HG03469 (cell line): ENCODE measurements around the gene GINM1.

Source experiments
- ATAC-seq: cut with Tn5 transposase; IDR thresholded peaks from one replicate; pipeline ENCODE4 v1.9.1; 2021; ENCODE audit warnings: mild to moderate bottlenecking, moderate library complexity, moderate number of reproducible peaks; ENCODE audit not compliant: unreplicated experiment

Gene GINM1, protein sequence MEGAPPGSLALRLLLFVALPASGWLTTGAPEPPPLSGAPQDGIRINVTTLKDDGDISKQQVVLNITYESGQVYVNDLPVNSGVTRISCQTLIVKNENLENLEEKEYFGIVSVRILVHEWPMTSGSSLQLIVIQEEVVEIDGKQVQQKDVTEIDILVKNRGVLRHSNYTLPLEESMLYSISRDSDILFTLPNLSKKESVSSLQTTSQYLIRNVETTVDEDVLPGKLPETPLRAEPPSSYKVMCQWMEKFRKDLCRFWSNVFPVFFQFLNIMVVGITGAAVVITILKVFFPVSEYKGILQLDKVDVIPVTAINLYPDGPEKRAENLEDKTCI

DNA sequence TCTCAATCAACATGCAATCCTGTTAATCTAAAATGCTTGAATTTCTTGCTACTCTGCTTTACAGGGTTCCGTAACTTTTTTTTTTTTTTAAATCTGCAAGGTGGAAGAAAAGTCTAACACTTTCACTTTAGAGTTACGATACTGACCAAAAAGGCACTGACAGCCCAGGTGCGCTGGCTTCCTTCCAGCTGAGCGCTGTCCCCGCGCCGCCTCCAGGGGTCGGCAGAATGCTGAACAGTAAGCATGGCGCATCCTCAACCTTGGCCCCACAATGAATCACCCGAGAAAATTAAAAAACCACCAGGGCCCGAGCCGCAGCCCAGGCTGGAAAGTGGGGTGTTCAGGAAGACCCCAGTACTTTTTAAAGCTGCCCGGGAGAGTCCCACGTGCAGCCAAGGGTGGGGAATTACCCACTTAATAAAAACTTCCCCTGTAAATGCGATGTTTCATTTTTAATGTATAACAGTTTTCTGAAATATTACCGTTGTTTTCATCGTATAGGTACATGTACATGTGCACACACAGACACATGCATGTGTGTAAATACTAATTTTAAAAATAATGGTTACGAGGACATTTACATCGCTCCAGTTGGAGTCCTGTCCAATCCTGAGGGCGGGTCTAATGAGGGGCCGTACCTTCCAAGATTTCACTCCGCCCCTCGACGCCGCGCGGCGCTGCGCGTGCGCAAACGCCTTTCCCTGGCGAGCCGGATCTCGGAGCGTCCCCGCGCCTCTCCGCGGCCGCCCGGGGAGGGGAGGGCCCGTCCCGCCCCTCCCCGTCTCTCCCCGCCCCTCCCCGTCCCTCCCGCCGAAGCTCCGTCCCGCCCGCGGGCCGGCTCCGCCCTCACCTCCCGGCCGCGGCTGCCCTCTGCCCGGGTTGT, at the start of gene GINM1:
Gene GINM1 (plus strand): TSS at position 849 of the 883 bp plus-strand sequence. CDS start 40 bp downstream, outside the sequence.
- peak; percentile 77 for ATAC-seq

DNA sequence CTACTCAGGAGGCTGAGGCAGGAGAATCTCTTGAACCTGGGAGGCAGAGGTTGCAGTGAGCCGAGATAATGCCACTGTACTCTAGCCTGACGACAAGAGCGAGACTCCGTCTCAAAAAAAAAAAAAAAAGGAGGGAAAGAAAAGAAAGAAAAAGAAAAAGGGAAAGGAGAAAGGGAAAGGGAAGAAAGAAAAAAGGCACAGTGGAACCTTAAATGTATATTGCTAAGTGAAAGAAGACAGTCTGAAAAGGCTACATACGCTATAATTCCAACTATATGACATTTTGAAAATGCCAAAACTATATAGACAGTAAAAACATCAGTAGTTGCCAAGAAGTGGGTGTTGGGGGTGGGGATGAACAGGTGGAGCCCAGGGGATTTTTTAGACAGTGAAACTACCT, 36.5 kb upstream of the GINM1 start:
- no peak for ATAC-seq

DNA sequence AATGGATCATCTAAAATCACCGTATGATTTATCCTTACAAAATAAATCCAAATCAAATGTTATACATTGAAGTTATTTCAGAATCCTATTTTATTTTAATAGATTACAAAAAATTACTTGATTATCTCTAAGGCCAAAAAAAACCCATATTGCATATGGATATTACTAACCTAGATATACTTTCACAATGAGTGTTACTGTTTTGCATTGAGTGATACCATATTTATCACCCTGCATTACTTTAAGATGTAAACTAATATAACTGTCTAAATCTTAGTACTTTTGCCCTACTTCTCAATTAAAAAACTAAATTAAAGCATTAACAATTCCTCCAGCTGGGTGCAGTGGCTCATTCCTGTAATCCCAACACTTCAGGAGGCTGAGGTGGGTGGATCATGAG, 31.4 kb upstream of the GINM1 start:
- ATAC-seq: no peak

DNA sequence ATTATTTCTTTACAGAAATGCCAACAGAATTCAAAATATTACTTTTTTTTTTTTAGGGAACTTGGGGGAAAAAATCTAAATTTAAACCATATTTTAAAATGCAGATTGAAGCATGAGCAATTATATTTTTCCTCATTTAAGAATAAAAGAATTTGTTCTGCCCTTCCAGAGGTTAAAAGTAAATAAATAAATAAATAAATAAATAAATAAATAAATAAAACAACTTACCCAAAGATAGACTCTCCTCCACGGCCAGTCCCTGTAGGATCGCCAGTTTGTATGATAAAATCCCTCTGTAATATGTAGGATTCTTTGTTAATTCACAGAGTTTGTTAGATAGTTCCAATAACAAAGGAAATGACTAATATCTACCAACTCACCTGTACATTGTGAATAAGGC, 25.0 kb upstream of the GINM1 start:
- no peak for ATAC-seq

DNA sequence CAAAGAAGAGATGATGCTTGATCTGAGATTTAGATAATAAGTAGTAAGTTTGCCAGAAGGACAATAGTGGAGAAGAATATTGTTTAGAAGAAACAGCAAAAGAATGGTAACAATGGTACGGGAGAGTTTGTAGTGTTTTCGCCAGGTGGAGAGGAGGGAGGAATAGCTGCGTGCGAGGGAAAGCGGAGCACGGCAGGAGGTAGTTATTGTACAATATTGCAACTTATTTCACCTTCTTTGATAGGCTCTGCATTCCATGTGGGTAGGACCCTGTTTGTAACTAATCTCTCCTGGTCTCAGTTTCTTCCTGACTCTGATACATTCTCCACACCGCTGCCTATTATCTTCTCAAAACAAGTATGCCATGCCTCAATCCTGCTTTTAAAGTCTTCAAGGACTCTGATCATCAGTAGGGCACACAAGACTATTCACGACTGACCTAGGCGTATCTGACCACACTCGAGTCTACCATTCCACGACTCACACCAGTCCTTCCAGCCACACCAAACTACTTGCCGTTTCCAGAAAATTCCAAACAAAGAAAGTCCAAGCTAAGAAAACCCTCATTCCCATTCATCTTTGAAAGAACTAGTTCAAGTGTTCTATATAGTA, 21.4 kb upstream of the GINM1 start:
- no peak for ATAC-seq

DNA sequence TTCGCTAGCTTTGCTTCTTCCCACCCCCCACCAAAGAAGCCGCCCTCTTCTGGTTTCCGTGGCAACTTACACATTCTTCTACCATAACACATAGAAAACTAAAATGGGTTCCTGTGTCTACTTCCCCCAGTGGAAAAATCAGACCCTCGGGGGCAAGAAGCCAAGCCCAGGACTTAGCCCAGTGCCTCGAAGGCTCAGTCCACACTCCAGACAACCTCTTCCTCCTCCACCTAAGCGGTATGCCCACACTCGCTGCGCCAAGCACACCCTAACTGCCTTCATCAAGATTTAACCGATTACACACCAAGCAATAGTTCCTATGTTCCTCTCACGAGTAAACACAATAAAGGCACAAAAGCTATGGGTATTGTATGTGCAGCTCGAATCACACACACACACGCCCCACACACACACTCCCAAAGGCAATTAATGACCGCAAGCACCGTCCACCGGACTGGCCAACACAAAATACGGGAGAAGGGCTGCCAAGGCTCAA, 20.9 kb upstream of the GINM1 start:
- ATAC-seq: no peak

DNA sequence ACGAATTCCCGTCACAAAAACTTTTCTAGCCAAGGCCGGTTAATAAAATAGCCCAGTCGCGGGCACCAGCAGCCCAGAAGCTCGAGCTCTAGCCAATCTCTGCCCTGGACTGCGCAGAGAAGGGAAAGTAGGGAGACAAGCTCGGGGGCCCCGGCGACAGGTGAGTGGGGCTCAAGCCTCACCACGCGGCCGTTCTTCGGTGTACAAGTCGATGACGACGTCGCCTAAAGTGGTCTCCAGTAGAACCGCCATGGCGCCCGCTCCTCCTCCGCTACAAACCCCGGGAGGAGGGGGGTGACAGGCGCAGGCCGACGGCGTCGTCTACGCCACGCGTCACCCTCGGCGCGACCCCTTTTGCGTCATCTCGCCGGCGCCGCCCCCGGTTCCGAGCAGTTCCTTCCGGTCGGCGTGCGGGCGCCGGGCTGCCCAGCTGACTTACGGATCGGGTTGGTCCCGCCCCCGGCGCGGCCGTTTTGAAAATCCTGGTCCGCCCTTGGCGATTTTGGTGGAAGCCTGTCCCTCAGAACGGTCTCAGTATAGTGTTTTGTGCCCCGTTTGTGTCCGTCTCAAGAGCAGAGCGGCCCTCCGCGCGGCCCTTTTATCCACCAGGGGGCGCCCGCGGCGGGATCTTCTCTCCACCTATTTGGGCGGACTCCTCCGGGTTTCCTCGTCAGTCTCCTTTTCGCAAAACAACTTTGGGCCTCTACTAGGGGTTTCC, 20.3 kb upstream of the GINM1 start, which contains the start of gene PPIL4:
Gene PPIL4 (minus strand): TSS at position 290 of the 718 bp plus-strand sequence. CDS start 38 bp downstream, at position 252.
- peak; percentile 66 for ATAC-seq

DNA sequence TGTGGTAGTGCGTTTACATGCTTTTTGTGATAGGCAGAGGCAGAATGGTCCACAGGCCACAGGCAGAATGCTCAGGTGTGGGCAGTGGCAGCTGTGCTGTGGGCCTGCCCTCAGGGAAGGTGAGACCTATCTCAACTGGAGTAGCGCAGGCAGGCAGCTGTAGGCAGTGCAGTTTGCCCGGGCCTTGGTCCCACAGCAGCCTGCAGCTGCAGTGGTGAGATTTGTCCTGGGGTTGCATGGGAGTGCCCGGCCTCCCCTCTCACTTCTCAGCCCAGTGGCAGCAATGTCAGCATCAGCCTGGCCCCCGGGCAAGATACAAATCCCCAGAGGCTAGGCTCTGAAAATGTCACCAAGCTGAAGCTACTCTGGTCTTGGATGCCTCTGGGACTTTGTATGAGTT, 14.3 kb upstream of the GINM1 start:
- no peak for ATAC-seq

DNA sequence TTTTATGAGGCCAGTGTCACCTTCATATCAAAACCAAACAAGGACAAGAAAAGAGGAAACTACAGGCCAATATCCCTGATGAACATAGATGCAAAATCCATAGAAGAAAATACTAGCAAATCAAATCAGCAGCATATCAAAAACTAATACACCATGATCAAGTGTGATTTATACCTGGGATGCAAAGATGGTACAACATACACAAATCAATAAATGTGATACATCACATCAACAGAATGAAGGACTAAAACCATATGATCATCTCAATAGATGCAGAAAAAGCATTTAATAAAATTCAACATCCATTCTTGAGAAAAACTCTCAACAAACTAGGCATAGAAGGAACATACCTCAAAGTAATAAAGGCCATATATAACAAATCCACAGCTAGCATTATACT, 8.1 kb upstream of the GINM1 start:
- no peak for ATAC-seq

DNA sequence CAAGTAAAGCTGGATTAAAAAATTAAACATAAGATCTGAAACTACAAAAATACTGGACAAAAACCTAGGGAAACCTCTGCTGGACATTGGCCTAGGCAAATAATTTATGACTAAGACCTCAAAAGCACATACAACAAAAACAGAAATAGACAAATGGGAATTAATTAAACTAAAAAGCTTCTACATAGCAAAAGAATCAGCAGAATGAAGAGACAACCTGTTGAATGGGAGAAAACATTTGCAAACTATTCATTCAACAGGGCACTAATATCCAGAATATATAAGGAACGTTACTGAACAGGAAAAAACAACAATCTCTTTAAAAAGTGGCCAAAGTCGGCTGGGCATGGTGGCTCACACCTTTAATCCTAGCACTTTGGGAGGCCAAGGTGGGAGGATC, 6.8 kb upstream of the GINM1 start:
- no peak for ATAC-seq

DNA sequence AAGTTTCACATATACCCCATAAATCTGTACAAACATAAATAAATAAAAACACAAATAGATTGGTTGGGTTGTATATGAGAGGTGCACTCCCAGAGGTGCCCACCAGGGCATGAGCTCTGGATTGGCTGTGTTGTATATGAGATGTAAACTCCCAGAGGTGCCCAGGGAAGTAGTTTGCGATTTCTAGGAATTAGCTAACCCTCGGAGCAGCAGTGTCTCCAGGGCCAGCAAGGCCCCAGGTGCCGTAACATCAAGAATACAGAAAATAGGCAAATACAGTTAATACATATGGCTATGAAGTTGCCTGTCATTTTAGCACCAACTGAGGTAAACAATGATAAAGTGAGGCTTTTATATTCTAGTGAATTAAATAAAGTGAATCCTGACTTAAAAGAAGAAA, 5.4 kb upstream of the GINM1 start:
- no peak for ATAC-seq

DNA sequence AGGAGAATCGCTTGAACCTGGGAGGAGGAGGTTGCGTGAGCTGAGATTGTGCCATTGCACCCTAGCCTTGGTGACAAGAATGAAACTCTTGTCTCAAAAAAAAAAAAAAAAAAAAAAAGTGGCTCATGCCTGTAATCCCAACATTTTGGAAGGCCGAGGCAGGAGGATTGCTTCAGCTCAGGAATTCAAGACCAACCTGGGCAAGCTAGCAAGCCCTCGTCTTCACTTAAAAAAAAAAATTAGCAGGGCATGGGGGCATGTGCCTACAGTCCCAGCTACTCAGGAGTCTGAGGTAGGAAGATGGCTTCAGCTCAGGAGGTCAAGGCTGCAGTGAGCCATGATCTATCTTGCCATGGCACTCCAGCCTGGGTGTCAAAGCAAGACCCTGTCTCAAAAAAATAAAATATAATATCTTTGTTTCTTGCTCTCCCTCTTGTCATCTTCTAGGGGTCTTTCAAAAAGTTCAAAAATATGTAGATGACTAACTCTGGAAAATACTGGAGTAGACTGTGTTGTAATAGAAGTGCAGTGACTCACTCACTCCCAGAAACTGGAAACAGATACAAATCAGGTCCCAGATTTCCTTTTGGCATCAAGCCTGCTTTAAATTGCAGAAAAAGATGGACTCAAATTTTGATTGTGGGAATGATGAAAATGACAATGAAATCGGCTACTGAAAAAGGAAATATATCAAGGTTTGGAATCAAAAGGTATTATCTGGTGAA, 2.8 kb upstream of the GINM1 start:
- ATAC-seq: no peak

DNA sequence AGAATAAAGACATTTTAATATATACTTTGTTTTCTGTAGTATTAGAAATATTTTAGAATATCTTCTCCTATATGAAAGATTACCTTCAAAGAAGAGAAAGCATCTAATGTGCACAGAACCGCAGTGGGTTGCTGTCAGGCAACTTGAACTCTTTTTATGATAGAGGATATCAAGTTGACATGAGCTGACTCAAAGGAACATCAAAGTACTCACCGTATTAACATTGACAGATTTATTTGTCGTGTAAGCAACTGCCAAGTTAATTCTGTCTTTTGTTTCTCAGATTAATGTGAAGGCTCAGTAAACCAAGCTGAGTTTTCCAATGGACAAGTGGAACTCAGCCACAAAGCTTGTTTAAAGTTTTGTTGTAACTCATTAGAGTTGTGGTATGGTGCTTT, 2.2 kb upstream of the GINM1 start:
- no peak for ATAC-seq

DNA sequence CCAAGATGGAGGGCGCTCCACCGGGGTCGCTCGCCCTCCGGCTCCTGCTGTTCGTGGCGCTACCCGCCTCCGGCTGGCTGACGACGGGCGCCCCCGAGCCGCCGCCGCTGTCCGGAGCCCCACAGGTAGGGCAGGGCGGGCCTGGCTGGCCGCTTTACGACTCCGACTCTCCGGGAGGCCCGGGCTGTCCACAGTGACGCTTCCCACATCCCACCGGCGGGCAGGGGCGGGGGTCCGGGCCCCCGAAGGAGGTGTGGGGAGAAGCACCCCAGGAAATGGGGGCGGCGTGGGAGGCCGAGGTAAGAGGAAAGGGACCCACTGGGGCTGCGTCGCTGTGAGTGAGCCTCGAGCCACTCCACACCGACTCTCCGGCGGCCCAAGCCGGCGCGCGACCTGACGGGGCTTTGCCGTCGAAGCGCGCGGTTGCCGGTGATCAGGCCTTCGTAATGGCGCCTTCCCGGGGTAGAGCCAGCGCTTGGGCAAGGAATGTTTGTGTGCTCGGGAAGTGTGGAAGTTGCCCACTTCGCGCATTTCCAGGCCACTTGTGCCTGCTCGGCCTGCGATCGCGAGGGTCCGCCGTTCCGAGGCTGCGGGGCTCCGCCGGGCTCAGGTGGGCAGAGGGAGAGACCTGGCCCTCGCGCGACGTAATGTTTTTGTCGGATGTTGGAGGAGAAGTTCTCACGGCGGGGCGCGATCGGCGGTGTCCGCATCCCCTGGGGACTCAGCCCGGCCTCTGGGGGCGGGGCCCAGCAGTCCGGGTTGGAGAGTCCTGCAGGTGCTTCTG, 427 bp downstream of the GINM1 start:
- ATAC-seq: peak; percentile 1

DNA sequence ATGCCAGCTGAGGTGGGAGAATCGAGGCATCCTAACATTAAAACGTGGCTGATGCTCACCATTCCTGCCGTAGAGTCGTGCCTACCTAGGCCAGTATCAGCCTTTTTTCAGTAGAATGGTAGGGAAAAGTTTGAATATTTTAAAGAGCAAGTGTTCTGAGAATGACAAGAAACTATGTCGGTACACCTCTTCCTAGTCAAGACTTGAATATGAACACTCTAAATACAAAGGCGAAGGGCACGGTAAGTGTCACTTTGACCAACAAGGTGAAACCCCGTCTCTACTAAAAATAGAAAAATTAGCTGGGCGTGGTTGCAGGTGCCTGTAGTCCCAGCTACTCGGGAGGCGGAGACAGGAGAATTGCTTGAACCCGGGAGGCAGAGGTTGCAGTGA, 1.0 kb downstream of the GINM1 start:
- no peak for ATAC-seq

DNA sequence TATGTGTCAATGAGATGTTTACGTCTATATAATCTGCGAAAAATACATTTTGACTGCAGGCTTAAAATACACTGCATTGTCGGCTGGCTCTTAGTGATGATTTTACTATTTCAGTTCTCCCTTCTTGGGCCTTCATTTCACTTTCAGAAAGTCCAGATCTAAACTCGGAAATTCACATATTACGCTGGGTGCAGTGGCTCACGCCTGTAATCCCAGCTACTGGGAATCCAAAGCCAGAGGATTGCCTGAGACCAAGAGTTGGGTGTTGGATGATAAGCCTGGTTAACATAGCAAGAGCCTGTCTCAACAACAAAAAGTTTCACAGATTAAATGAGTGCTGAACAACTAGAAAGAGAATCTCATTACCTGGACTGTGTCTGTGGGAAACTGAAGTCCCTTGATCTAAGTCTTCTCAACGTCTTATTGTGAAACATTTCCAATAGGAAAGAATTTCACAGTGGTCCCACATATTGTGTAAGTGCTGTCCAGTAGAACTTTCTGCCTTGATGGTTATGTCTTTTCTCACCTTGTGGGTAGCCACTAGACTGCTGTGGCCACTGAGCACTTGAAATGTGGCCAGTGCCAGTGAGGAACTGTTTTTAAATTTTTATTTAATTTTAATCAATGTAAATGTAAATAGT, 1.9 kb downstream of the GINM1 start:
- no peak for ATAC-seq

DNA sequence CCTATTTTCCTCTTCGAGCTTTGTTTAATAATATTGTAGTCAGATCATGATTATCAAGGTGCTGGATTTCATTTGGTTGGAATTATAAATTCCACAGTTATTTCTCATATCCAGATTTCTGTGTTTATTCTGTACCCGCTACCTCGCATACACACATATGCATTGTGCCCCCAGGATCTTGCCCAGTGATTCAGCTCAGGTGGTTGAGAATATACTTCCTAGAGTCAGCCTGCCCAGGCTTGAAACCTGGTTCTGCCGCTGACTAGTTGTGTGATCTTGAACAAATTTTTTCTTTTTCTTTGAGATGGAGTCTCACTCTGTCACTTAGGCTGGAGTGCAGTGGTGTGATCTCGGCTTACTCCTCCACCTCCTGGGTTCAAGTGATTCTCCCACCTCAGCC, 14.7 kb downstream of the GINM1 start:
- no peak for ATAC-seq

DNA sequence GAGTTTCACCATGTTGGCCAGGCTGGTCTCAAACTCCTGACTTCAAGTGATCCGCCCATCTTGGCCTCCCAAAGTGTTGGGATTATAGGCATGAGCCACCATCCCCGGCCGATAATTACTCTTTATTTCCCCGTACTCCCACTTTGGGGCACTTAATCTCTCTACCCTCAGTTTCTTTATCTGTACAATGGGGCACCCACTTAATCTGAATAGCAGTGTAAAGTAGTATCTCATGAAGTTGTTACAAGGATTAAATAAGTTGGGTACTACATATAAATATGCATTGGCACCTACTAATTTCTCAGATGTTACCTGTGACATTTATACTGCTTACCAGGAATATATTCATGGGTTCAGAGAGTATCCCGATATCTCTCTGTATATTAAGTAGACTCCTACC, 15.2 kb downstream of the GINM1 start:
- no peak for ATAC-seq

DNA sequence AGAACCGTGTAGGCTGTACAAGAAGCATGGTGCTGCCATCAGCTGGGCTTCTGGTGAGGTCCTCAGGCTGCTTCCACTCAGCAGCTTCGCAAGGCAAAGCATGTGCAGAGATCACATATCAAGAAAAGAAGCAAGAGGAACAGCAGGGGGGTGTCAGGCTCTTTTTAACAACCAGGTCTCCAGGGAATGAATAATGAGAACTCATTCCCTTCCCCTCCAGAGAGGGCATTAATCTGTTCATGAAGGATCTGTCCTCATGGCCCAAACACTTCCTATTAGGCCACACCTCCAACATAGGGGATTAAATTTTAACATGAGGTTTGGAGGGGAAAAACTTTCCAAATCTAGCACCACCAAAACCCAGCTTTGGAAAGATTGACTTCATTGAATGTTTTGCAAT, 20.0 kb downstream of the GINM1 start:
- ATAC-seq: no peak
